DMS79 treated with DMSO at 0.1 percent for 48 hours (cell line): ENCODE data around the gene KRT9.
"Not testable (repeated sequence)": the region's sequence is repeated elsewhere in the genome, so short reads cannot be mapped to it uniquely, and the experiment has no call there.

ENCODE experiments used
- DNase-seq: peaks from one replicate; lab custom pipeline; 2025; lab: John Stamatoyannopoulos, UW

Gene KRT9, protein sequence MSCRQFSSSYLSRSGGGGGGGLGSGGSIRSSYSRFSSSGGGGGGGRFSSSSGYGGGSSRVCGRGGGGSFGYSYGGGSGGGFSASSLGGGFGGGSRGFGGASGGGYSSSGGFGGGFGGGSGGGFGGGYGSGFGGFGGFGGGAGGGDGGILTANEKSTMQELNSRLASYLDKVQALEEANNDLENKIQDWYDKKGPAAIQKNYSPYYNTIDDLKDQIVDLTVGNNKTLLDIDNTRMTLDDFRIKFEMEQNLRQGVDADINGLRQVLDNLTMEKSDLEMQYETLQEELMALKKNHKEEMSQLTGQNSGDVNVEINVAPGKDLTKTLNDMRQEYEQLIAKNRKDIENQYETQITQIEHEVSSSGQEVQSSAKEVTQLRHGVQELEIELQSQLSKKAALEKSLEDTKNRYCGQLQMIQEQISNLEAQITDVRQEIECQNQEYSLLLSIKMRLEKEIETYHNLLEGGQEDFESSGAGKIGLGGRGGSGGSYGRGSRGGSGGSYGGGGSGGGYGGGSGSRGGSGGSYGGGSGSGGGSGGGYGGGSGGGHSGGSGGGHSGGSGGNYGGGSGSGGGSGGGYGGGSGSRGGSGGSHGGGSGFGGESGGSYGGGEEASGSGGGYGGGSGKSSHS

GRCh38 chr17:41571561-41572434 is at the start of gene KRT9:
KRT9 (minus strand) TSS chr17:41572059; CDS start chr17:41571992, 67 bp downstream.
- DNase-seq = no peak

GRCh38 chr17:41621435-41621817 is 49.6 kb upstream of the KRT9 start:
- DNase-seq = not testable (repeated sequence)

GRCh38 chr17:41620583-41621434 is 49.0 kb upstream of the KRT9 start:
- DNase-seq = no peak

DNA sequence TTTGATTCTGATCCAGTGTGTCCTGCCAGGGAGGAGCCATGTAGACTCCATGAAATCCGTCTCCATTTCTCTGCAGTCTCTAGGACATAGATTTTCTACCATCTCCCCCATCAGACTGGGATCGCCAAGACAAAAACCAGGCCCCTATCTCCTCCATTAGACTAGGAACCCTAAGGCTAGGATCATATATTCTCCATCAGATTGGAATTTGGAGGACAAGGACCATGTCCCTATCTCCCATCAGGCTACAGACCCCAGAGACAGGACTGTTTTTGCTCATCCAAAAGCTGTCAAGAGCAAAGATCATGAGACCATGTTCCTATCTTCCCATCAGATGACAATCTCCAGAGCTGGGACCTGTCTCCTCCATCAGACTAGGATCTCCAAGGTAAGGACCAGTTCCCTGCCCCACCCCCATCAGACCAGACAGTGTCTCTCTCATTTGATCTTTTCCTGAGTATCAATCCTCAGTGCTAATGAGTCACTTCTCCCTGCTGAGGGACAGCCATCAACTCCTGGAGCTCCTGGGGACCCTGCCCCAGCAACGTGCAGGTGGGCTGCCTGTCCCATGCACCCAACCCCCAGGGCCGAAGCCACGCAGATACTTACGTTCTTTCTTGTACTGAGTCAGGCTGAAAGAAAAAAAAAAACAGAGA is 48.2 kb upstream of the KRT9 start:
- not testable (repeated sequence) for DNase-seq

DNA sequence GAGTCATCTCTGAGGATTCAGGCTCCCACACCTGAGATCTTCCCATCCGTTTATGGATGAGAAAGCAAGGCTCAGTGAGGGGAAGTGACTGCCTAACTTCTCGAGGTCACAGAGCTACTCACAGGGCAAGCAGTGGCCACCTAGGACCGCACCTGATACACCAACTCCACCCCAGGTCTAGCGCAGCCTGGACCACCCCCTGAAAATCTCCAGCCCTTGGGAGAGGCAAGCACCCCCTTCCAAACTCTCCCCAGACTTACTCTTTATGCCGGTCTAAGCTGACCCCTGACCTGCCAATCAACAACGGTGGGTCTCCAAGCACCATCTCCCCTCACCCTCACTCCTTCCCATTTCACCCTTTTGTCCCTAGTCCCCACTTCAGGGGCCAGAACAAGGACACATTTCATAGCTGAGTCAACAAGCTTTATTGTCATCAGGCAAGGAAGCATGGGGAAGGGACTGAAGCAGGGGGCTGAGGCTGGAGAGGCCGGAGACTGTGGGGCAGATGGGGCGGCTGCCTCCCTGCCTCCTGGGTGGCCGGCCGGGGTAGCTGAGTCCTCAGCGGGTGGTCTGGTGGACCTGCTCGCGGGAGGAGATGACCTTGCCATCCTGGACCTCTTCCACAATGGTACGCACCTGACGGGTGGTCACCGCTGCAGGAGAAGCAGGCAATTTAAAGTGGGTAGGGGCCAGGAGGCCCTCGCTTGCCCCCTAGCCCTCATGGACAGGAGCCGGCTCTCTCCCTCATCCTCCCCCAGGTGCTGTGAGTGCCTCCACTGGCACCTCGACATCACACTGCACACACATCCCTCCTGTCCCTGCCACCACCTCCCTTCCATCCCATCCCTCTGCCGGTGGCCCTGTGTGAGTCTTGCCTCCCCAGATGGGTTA is 47.4 kb upstream of the KRT9 start:
- no peak for DNase-seq

GRCh38 chr17:41618341-41619035 is 46.6 kb upstream of the KRT9 start:
- DNase-seq = no peak

DNA sequence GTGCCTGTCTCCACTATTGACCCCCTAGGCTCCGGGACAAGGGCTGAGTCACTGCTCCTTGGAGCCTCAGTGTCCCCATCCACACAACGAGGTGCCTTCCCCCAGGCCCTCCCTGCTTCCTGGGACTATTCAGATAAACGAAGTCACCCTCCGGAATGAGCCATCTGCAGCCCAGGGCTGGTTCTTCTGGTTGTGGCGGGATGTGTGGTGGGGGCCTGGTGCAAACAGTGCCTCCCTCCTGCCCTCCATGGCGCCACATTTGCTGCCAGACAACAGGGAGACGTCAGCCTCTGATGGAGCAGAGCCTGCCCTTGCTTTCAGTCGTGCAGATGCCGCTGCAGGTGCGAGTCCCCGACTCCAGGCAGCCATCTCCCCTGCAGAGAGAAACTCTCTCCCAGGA is 45.8 kb upstream of the KRT9 start:
- no peak for DNase-seq

DNA sequence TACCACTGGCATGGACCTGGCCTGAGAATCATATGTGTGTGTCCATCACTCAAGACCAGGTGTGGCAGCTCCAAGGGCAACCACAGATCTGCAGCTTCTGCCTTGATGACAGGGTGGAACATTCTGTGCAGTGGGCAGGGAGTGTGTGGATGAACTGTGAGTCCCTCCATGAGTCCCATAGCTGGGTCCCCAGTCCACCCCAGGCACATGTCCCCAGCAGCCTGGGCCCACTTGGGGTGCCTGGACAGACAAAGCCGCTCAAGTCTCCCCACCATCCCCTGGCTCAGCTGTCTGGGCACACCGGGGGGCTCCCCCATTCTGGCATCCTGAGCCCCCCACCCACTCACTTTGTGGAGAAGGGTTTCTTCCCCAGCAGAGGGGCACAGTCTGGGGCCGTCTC is 45.3 kb upstream of the KRT9 start:
- no peak for DNase-seq

- not testable (repeated sequence) for DNase-seq
These were observed 44.6 kb upstream of the KRT9 start for GRCh38 chr17:41616486-41616885.

- no peak for DNase-seq
These were observed 43.6 kb upstream of the KRT9 start for GRCh38 chr17:41615454-41615853.

GRCh38 chr17:41614767-41615166 is 42.9 kb upstream of the KRT9 start:
- DNase-seq = not testable (repeated sequence)

GRCh38 chr17:41614098-41614497 is 42.2 kb upstream of the KRT9 start:
- no peak for DNase-seq

- DNase-seq = no peak
These were observed 41.6 kb upstream of the KRT9 start for GRCh38 chr17:41613277-41614082.

DNA sequence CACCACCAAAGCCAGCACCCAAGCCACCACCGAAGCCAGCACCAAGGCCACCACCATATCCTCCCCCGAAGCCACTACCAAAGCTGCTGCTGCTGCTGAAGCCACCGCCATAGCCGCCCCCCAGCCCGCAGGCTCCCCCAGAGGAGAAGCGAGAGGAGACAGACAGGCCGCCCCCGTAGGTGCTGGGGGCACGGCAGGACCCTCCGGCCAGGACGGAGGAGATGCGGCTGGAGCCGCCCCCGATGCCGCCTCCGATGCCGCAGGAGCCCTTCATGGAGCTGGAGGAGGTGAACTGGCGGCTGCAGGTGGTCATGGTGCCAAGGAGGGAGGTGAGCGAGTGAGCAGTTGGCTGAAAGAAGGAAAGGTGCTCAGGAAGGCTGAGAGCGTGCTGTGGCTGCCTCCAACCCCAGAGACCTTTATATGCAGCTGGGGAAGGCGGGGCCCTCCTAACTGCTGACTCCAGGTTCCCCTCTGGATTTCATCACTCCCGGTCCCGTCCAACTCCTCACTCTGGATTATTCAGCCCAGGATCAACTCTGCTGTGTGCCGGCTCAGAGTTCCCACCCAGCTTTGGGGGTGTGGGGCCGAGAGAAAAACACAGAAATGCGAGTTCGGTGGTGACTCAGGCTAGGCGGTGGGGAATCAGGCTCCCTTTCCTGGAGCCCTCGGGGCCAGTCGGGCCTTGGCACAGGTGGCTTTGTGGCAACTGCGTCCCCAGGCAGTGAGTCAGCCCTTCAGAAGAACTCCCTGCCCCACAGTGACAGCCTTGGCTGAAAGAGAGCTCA is 40.7 kb upstream of the KRT9 start, which contains the start of gene KRT16:
Gene KRT16 (minus strand): TSS at position 392 of the 785 bp plus-strand sequence. CDS start 79 bp downstream, at position 313.
- not testable (repeated sequence) for DNase-seq

GRCh38 chr17:41610965-41611640 is 39.2 kb upstream of the KRT9 start:
- no peak for DNase-seq

- DNase-seq = not testable (repeated sequence)
These were observed 38.2 kb upstream of the KRT9 start for GRCh38 chr17:41610061-41610517.

- DNase-seq = not testable (repeated sequence)
These were observed 35.1 kb upstream of the KRT9 start for GRCh38 chr17:41606930-41607329.
